Endothelial cell (in vitro differentiated cells): ENCODE results near the gene EFEMP2. TPM values are rescaled to one million over a fixed set of nuclear protein-coding genes. Genes with fewer than 3 reads are reported as not detected.
"Not testable (repeated sequence)": the region's sequence is repeated elsewhere in the genome, so short reads cannot be mapped to it uniquely, and the experiment has no call there.

ENCODE experiments used
- DNase-seq: peaks from one replicate; pipeline ENCODE4 v3.0.0; 2021; ENCODE audit warnings: low spot score
- H3K27ac Mint-ChIP-seq: one replicate; pipeline ENCODE4 v1.8.0; 2021; ENCODE audit warnings: mixed read lengths, inconsistent platforms; ENCODE audit not compliant: unreplicated experiment
- H3K27me3 Mint-ChIP-seq: one replicate; pipeline ENCODE4 v1.8.0; 2021; ENCODE audit warnings: mild to moderate bottlenecking, moderate library complexity, mixed read lengths, inconsistent platforms; ENCODE audit not compliant: unreplicated experiment
- H3K36me3 Mint-ChIP-seq: one replicate; pipeline ENCODE4 v1.8.0; 2021; ENCODE audit warnings: mild to moderate bottlenecking, low read depth, mixed read lengths, inconsistent platforms; ENCODE audit not compliant: unreplicated experiment
- H3K4me1 Mint-ChIP-seq: one replicate; pipeline ENCODE4 v1.8.0; 2021; ENCODE audit warnings: mild to moderate bottlenecking, mixed read lengths, inconsistent platforms; ENCODE audit not compliant: unreplicated experiment
- H3K4me3 Mint-ChIP-seq: one replicate; pipeline ENCODE4 v1.8.0; 2021; ENCODE audit warnings: mild to moderate bottlenecking, mixed read lengths, inconsistent platforms; ENCODE audit not compliant: unreplicated experiment
- H3K9me3 Mint-ChIP-seq: one replicate; pipeline ENCODE4 v1.8.0; 2021; ENCODE audit warnings: mixed read lengths, inconsistent platforms; ENCODE audit not compliant: unreplicated experiment
- CTCF ChIP-seq: fragments of 200-600 bp; sonication (generic); IDR thresholded peaks from one replicate; pipeline ENCODE4 v1.5.0; 2021; ENCODE audit warnings: antibody characterized with exemption; ENCODE audit not compliant: unreplicated experiment
- total RNA-seq: library from RNA; stranded (reverse); fragmentation: NEBNext Ultra II Directional; extraction: Animal tissue kit (Norgen Biotek cat#: 25700); gene quantifications from one replicate; pipeline ENCODE4 v1.2.1, GENCODE V29; 2021; ENCODE audit not compliant: unreplicated experiment

The EFEMP2 gene
- total RNA-seq, 1 donor from 2014 or later: 248 TPM

GRCh38 chr11:65849366-65849765, 23.2 kb downstream of the EFEMP2 start:
- Mint-ChIP-seq H3K27ac (no peak overlapping the region), H3K4me3 (no peak overlapping the region), H3K4me1 (peaks cover 12% of the 10 kb centered on the region), H3K36me3 (peaks cover 22% of the 10 kb centered on the region), H3K27me3 (peaks cover 32% of the 10 kb centered on the region), H3K9me3 (no peaks in the 10 kb centered on the region)
- no peak for TF ChIP-seq CTCF
- DNase-seq: no peak

- not testable (repeated sequence) for H3K4me1 Mint-ChIP-seq, DNase-seq, H3K9me3 Mint-ChIP-seq, H3K4me3 Mint-ChIP-seq
- H3K27ac Mint-ChIP-seq: peak overlapping the region; percentile 9
- H3K36me3 Mint-ChIP-seq: peaks cover 15% of the 10 kb centered on the region
- peaks cover 30% of the 10 kb centered on the region for H3K27me3 Mint-ChIP-seq
Measured at GRCh38 chr11:65848693-65849092, 23.9 kb downstream of the EFEMP2 start.

- Mint-ChIP-seq H3K9me3 (no peaks in the 10 kb centered on the region), H3K4me3 (no peak overlapping the region), H3K36me3 (peaks cover 9% of the 10 kb centered on the region), H3K27me3 (peaks cover 23% of the 10 kb centered on the region), H3K27ac (no peak overlapping the region), H3K4me1 (peaks cover 3% of the 10 kb centered on the region)
- no peak for DNase-seq
- TF ChIP-seq CTCF: no peak
Measured at GRCh38 chr11:65847746-65848145, 24.9 kb downstream of the EFEMP2 start.

GRCh38 chr11:65844231-65844872, 28.2 kb downstream of the EFEMP2 start:
- Mint-ChIP-seq H3K9me3 (no peaks in the 10 kb centered on the region), H3K4me1 (no peaks in the 10 kb centered on the region), H3K36me3 (no peaks in the 10 kb centered on the region), H3K27me3 (peaks cover 9% of the 10 kb centered on the region), H3K27ac (no peak overlapping the region), H3K4me3 (no peak overlapping the region)
- TF ChIP-seq CTCF: no peak
- DNase-seq: no peak

GRCh38 chr11:65843811-65844210, 28.8 kb downstream of the EFEMP2 start:
- H3K36me3 Mint-ChIP-seq: no peaks in the 10 kb centered on the region
- TF ChIP-seq CTCF: no peak
- no peak overlapping the region for H3K27ac Mint-ChIP-seq
- no peak overlapping the region for H3K4me3 Mint-ChIP-seq
- no peak for DNase-seq
- H3K4me1 Mint-ChIP-seq: no peaks in the 10 kb centered on the region
- H3K9me3 Mint-ChIP-seq: no peaks in the 10 kb centered on the region
- peaks cover 7% of the 10 kb centered on the region for H3K27me3 Mint-ChIP-seq
